ENCODE results near the gene RFNG.

The RFNG gene

GRCh38 chr17:82080789-82081464 lies 29.3 kb upstream of the RFNG start:
- WGBS, result 96% methylated on average over 44 of the region's 44 CpGs
- peaks cover 80% of the 10 kb centered on the region for H3K36me3 ChIP-seq (ENCODE audit: insufficient read depth, low read length)
- no peak overlapping the region for H3K27ac ChIP-seq (ENCODE audit: low read depth, low read length)
- H3K9ac ChIP-seq (ENCODE audit: low read depth, low read length), result no peak overlapping the region
- no peak overlapping the region for H3K4me3 ChIP-seq (ENCODE audit: low read length)
- no peaks in the 10 kb centered on the region for H3K27me3 ChIP-seq (ENCODE audit: insufficient read depth, low read length)
- H3K4me1 ChIP-seq (ENCODE audit: insufficient read depth, low read length), result no peaks in the 10 kb centered on the region
- no peaks in the 10 kb centered on the region for H3K9me3 ChIP-seq (ENCODE audit: insufficient read depth, low read depth, low read length)

- no peaks in the 10 kb centered on the region for H3K4me1 ChIP-seq (ENCODE audit: insufficient read depth, low read length)
- 95% methylated on average over 36 of the region's 36 CpGs for WGBS
- peaks cover 72% of the 10 kb centered on the region for H3K36me3 ChIP-seq (ENCODE audit: insufficient read depth, low read length)
- no peaks in the 10 kb centered on the region for H3K27me3 ChIP-seq (ENCODE audit: insufficient read depth, low read length)
- H3K4me3 ChIP-seq (ENCODE audit: low read length), result no peak overlapping the region
- H3K27ac ChIP-seq (ENCODE audit: low read depth, low read length), result no peak overlapping the region
- no peaks in the 10 kb centered on the region for H3K9me3 ChIP-seq (ENCODE audit: insufficient read depth, low read depth, low read length)
- no peak overlapping the region for H3K9ac ChIP-seq (ENCODE audit: low read depth, low read length)
Observed at GRCh38 chr17:82080048-82080788, 28.6 kb upstream of the RFNG start.

DNA sequence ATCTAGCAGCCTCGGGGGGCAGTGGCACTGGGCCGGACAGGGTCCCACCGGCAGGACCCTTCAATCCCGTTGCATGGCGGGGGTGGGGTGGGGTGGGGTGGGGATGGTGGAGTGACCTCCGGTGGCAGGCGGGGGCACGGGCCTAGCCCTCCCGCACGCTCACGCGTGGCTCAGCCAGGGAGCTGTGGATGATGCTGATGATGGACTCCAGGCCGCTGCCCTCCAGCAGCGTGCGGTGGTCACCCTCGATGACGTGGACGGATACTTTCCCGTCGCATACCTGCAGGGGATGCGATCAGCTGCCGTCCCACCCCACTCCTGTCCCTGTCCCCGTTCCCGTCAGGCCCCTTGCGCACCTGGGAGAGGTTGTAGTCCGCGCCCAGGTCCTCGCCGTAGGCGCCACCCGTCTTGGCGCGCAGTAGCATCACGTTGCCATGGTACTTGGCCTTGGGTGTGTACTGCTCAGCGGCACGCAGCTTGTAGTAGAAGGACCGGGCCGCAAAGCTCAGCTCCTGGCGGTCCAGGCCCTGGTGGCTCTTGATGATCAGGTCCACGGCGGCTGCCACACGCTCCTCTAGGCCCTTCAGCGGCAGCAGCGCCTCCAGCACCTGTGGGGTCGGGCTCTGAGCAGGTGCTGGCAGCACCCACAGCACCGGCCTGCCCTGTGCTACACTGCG lies 27.5 kb upstream of the RFNG start:
- H3K27me3 ChIP-seq (ENCODE audit: insufficient read depth, low read length), result no peaks in the 10 kb centered on the region; the same call in 1 of the 2 replicates
- H3K27ac ChIP-seq (ENCODE audit: low read depth, low read length), result no peak overlapping the region
- no peak overlapping the region for H3K9ac ChIP-seq (ENCODE audit: low read depth, low read length)
- H3K4me1 ChIP-seq (ENCODE audit: insufficient read depth, low read length), result no peaks in the 10 kb centered on the region
- WGBS, result 95% methylated on average over 47 of the region's 47 CpGs
- H3K9me3 ChIP-seq (ENCODE audit: insufficient read depth, low read depth, low read length), result no peaks in the 10 kb centered on the region
- H3K36me3 ChIP-seq (ENCODE audit: insufficient read depth, low read length), result peaks cover 62% of the 10 kb centered on the region
- no peak overlapping the region for H3K4me3 ChIP-seq (ENCODE audit: low read length)

DNA sequence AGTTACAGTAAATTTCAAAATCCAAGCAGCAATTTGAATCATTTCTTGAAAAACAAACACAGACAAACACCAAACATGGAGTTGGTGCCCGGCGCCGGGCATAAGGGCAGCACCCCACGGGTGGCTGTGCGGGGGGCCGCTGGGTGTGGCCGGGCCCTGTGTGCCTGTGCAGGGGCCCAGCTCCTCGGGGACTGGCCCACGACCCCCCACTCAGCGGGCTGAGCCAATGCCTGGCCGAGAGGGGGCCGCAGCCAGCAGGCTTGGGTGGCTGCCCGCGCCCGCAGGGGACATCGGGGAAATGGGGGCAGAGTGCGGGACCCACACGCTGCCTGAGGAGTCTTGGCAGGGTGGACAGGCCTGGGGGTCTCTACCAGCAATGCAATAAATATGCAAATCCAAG lies 26.8 kb upstream of the RFNG start:
- Histone ChIP-seq H3K27me3 (ENCODE audit: insufficient read depth, low read length) (no peaks in the 10 kb centered on the region; the same call in 1 of the 2 replicates), H3K4me3 (ENCODE audit: low read length) (no peak overlapping the region), H3K27ac (ENCODE audit: low read depth, low read length) (no peak overlapping the region), H3K4me1 (ENCODE audit: insufficient read depth, low read length) (no peaks in the 10 kb centered on the region), H3K9ac (ENCODE audit: low read depth, low read length) (no peak overlapping the region), H3K9me3 (ENCODE audit: insufficient read depth, low read depth, low read length) (no peaks in the 10 kb centered on the region), H3K36me3 (ENCODE audit: insufficient read depth, low read length) (peaks cover 55% of the 10 kb centered on the region)
- 94% methylated on average over 18 of the region's 18 CpGs for WGBS

DNA sequence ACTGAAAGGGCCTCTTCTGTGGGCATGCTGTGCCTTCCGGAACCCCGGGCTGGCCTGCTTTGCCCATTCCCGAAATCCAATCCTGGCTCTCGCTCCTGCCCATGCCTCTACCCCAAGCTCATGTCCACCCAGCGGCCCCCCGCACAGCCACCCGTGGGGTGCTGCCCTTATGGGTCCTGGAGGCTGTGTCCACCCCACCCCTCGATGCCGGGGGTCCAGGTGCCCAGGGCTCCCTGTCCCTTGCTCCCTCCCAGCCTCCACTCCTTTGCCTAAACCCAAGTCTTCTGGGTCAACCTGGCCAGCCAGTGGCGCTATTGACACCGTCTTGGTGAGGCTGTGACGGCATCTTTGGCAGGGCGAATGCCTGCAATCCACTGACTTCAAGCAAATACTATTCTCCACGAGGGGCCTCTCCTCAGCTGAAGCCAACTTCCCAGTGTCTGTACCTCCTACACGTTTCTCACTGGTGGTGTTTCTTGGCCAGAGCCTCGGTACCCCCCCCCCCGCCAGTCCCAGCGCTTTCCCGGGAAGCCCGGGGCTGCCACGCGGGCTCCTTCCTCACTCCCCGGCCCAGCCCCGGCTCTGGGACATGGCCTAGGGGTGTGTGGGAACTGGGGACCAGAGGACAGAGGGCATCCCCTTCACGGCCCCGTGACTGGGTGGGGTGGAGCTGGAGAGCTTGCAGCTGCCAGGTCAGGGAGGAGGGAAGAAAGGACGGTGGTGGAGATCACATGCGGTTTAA lies 26.2 kb upstream of the RFNG start:
- whole genome bisulfite sequencing, result 90% methylated on average over 28 of the region's 28 CpGs
- no peak overlapping the region for H3K9ac ChIP-seq (ENCODE audit: low read depth, low read length)
- H3K4me1 ChIP-seq (ENCODE audit: insufficient read depth, low read length), result no peaks in the 10 kb centered on the region
- peaks cover 48% of the 10 kb centered on the region for H3K36me3 ChIP-seq (ENCODE audit: insufficient read depth, low read length)
- no peak overlapping the region for H3K4me3 ChIP-seq (ENCODE audit: low read length)
- H3K27me3 ChIP-seq (ENCODE audit: insufficient read depth, low read length), result no peaks in the 10 kb centered on the region; the same call in 1 of the 2 replicates
- no peak overlapping the region for H3K27ac ChIP-seq (ENCODE audit: low read depth, low read length)
- H3K9me3 ChIP-seq (ENCODE audit: insufficient read depth, low read depth, low read length), result no peaks in the 10 kb centered on the region

DNA sequence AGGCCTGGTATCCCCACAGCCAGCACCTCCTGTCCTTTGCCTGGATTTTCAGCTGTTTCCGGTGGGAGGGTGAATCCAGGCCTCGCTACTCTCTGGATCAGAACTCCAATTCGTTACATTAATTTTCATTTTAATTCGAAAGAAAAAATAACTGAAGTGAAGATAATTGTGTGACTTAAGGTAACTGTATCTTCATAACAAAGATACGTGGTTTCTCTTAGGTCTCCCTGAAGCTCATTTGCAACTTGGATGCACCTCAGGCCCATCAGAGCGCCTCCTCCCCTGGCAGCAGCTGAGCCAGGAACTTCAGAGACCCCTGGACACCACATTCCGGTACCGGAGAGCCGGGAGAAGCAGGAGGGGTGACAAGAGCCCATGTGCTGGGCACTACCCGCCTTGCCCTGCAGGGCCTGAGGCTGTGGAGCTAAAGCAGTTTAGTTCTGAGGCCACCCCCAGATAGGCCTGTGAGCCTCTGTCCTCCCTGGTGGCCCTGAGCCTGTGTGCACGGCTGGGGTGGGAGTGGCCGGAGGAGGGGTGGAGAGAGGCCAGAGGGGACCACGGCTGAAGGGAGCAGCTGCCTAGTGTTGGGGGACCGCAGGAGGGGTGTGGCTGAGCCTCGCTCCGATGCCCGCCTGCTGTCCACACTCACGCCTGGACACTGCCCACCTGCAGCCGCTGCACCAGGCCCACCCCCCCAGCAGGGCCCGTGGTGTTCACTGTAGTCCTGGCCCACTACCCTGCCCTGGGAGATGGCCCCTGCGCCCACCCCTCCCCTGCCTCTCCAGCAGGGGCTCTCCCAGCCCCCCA lies 25.4 kb upstream of the RFNG start:
- Histone ChIP-seq H3K9me3 (ENCODE audit: insufficient read depth, low read depth, low read length) (no peaks in the 10 kb centered on the region), H3K27me3 (ENCODE audit: insufficient read depth, low read length) (no peaks in the 10 kb centered on the region; the same call in 1 of the 2 replicates), H3K4me3 (ENCODE audit: low read length) (no peak overlapping the region), H3K9ac (ENCODE audit: low read depth, low read length) (no peak overlapping the region), H3K36me3 (ENCODE audit: insufficient read depth, low read length) (peaks cover 40% of the 10 kb centered on the region), H3K4me1 (ENCODE audit: insufficient read depth, low read length) (no peaks in the 10 kb centered on the region), H3K27ac (ENCODE audit: low read depth, low read length) (no peak overlapping the region)
- WGBS, result 90% methylated on average over 21 of the region's 21 CpGs

DNA sequence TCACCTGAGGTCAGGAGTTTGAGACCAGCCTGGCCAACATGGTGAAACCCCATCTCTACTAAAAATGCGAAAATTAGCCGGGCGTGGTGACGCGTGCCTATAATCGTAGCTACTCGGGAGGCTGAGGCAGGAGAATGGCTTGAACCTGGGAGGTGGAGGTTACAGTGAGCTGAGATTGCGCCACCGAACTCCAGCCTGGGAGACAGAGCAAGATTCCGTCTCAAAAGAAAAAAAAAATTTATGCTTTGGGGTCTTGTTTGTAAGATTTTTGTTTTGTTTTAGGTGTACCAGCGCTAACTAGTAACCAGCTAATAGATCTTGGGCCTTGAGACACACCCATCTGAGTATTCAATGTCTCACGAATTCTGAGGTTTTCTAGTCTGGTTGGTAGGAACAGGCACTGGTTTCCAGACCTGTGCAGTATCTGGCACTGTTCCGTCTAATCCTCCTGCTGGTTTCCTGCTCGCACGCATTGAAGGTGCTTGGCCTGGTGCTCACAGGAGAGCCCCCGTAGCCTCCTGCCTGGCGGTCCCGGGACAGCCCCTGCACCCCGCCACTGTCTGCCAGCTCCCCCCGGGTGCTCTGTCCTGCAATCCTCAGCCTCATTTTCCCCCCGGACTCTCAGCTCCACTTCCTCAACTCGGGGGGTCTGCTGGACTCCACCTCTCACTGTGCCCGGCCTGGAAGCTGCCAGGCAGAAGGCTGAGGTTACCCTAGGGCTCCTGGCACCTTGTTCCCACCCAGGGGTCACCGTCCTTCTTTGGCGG lies 24.6 kb upstream of the RFNG start:
- no peaks in the 10 kb centered on the region for H3K9me3 ChIP-seq (ENCODE audit: insufficient read depth, low read depth, low read length)
- no peaks in the 10 kb centered on the region for H3K4me1 ChIP-seq (ENCODE audit: insufficient read depth, low read length)
- no peak overlapping the region for H3K27ac ChIP-seq (ENCODE audit: low read depth, low read length)
- H3K9ac ChIP-seq (ENCODE audit: low read depth, low read length), result no peak overlapping the region
- H3K4me3 ChIP-seq (ENCODE audit: low read length), result no peak overlapping the region
- no peaks in the 10 kb centered on the region; the same call in 1 of the 2 replicates for H3K27me3 ChIP-seq (ENCODE audit: insufficient read depth, low read length)
- 89% methylated on average over 25 of the region's 25 CpGs for WGBS
- H3K36me3 ChIP-seq (ENCODE audit: insufficient read depth, low read length), result peaks cover 34% of the 10 kb centered on the region

- Histone ChIP-seq H3K27ac (ENCODE audit: low read depth, low read length) (no peak overlapping the region), H3K4me1 (ENCODE audit: insufficient read depth, low read length) (no peaks in the 10 kb centered on the region), H3K4me3 (ENCODE audit: low read length) (no peak overlapping the region), H3K9ac (ENCODE audit: low read depth, low read length) (no peak overlapping the region), H3K36me3 (ENCODE audit: insufficient read depth, low read length) (peaks cover 8% of the 10 kb centered on the region; the same call in 1 of the 2 replicates), H3K9me3 (ENCODE audit: insufficient read depth, low read depth, low read length) (no peaks in the 10 kb centered on the region), H3K27me3 (ENCODE audit: insufficient read depth, low read length) (no peaks in the 10 kb centered on the region; the same call in 1 of the 2 replicates)
- WGBS, result 81% methylated on average over 9 of the region's 9 CpGs
Observed at GRCh38 chr17:82073446-82073845, 21.8 kb upstream of the RFNG start.

- Histone ChIP-seq H3K27me3 (ENCODE audit: insufficient read depth, low read length) (no peaks in the 10 kb centered on the region; the same call in 1 of the 2 replicates), H3K9ac (ENCODE audit: low read depth, low read length) (no peak overlapping the region), H3K4me1 (ENCODE audit: insufficient read depth, low read length) (no peaks in the 10 kb centered on the region), H3K27ac (ENCODE audit: low read depth, low read length) (no peak overlapping the region), H3K4me3 (ENCODE audit: low read length) (no peak overlapping the region), H3K36me3 (ENCODE audit: insufficient read depth, low read length) (0 out of 2 replicates have a peak, but pooled peaks cover 2% of the 10 kb centered on the region), H3K9me3 (ENCODE audit: insufficient read depth, low read depth, low read length) (no peaks in the 10 kb centered on the region)
- WGBS, result 84% methylated on average over 5 of the region's 6 CpGs
Observed at GRCh38 chr17:82072827-82073226, 21.2 kb upstream of the RFNG start.

- Histone ChIP-seq H3K4me3 (ENCODE audit: low read length) (no peak overlapping the region), H3K36me3 (ENCODE audit: insufficient read depth, low read length) (no peaks in the 10 kb centered on the region), H3K4me1 (ENCODE audit: insufficient read depth, low read length) (no peaks in the 10 kb centered on the region), H3K9ac (ENCODE audit: low read depth, low read length) (no peak overlapping the region), H3K27me3 (ENCODE audit: insufficient read depth, low read length) (no peaks in the 10 kb centered on the region; the same call in 1 of the 2 replicates), H3K27ac (ENCODE audit: low read depth, low read length) (no peak overlapping the region), H3K9me3 (ENCODE audit: insufficient read depth, low read depth, low read length) (no peaks in the 10 kb centered on the region)
Observed at GRCh38 chr17:82070611-82071010, 19.0 kb upstream of the RFNG start.

All from HUES64 (cell line).